HepG2 (cell line): Measurements from ENCODE around the gene CDC34. TPM values are rescaled to one million over a fixed set of nuclear protein-coding genes. Genes with fewer than 3 reads are reported as not detected.

Experiments
- ATF2 ChIP-seq: sonication (generic); formaldehyde crosslinking; IDR thresholded peaks from 2 replicates; pipeline ENCODE4 v1.4.0; 2020; ENCODE audit warnings: missing genetic modification reagents
- CBFB ChIP-seq: sonication (generic); formaldehyde crosslinking; IDR thresholded peaks from 2 replicates; pipeline ENCODE4 v1.4.0; 2020; ENCODE audit warnings: missing genetic modification reagents
- CREB3 ChIP-seq: sonication (generic); formaldehyde crosslinking; IDR thresholded peaks from 2 replicates; pipeline ENCODE4 v1.5.0; 2020; ENCODE audit warnings: missing genetic modification reagents
- EHMT2 ChIP-seq: fragments of 200-600 bp; sonication (generic); IDR thresholded peaks from 2 replicates; pipeline ENCODE4 v1.7.0; 2017; ENCODE audit warnings: antibody characterized with exemption, low read depth, low read length, borderline replicate concordance
- MIER2 ChIP-seq: IDR thresholded peaks from 2 replicates; pipeline ENCODE4 v1.6.1; 2016; ENCODE audit warnings: missing biosample characterization, missing genetic modification reagents
- PHF8 ChIP-seq: sonication (generic); formaldehyde crosslinking; IDR thresholded peaks from 2 replicates; pipeline ENCODE4 v1.5.0; 2020; ENCODE audit warnings: missing genetic modification reagents
- RARA ChIP-seq: IDR thresholded peaks from 2 replicates; pipeline ENCODE4 v1.6.1; 2016; ENCODE audit warnings: missing genetic modification reagents, missing compliant biosample characterization
- ZFX ChIP-seq: sonication (generic); formaldehyde crosslinking; IDR thresholded peaks from 2 replicates; pipeline ENCODE4 v1.4.0; 2020; ENCODE audit warnings: mild to moderate bottlenecking, low read depth, missing genetic modification reagents, moderate library complexity
- ZNF207 ChIP-seq: fragments of 450-650 bp; IDR thresholded peaks from 2 replicates; pipeline ENCODE4 v1.6.1; 2016; ENCODE audit warnings: antibody characterized with exemption, borderline replicate concordance
- ZNF556 ChIP-seq: sonication (generic); formaldehyde crosslinking; IDR thresholded peaks from 2 replicates; pipeline ENCODE4 v1.4.0; 2020; ENCODE audit warnings: mild to moderate bottlenecking, missing genetic modification reagents, borderline replicate concordance
- ZNF564 ChIP-seq: sonication (generic); formaldehyde crosslinking; IDR thresholded peaks from 2 replicates; pipeline ENCODE4 v1.8.1; 2023; ENCODE audit warnings: mild to moderate bottlenecking, missing genetic modification reagents
- ZNF841 ChIP-seq: sonication (generic); formaldehyde crosslinking; IDR thresholded peaks from 2 replicates; pipeline ENCODE4 v1.8.1; 2023; ENCODE audit warnings: missing genetic modification reagents, borderline replicate concordance
- ZNF878 ChIP-seq: sonication (generic); formaldehyde crosslinking; IDR thresholded peaks from 2 replicates; pipeline ENCODE4 v1.8.1; 2023; ENCODE audit warnings: mild to moderate bottlenecking, missing genetic modification reagents, moderate library complexity
- ZSCAN20 ChIP-seq: sonication (generic); formaldehyde crosslinking; IDR thresholded peaks from 2 replicates; pipeline ENCODE4 v1.4.0; 2020; ENCODE audit warnings: missing genetic modification reagents, mild to moderate bottlenecking, borderline replicate concordance
- polyA plus RNA-seq, 8 experiments: library from polyadenylated mRNA; depleted of rRNA in 3 of 8; stranded (reverse) in 7 of 8; unstranded in 1 of 8; fragments of >200 nt; fragmentation: Illumina TruSeq in 4 of 8; extraction: Trizol in 4 of 8; gene quantifications; 2 replicates each; pipeline versions ENCODE4 v1.2.1 to v1.2.3, GENCODE V29; 2011 to 2016; ENCODE audit warnings: low read depth in 4 of 8, missing spikeins in 1 of 8, mixed read lengths in 1 of 8; ENCODE audit not compliant: insufficient read depth in 1 of 8
- total RNA-seq, 5 experiments: library from RNA; depleted of rRNA; stranded (reverse); fragments of >200 nt; fragmentation: Illumina TruSeq; extraction: Trizol; gene quantifications; 2 replicates each; pipeline ENCODE4 v1.2.3, GENCODE V29; 2016; ENCODE audit warnings: low read depth in 1 of 5
- TF ChIP-seq, protein P1 (sequence below): IDR thresholded peaks from 2 replicates; pipeline ENCODE4 v1.6.1; 2012; ENCODE audit warnings: low read length, improper control_type of control experiment
- TF ChIP-seq, protein P2 (sequence below): sonication (generic); formaldehyde crosslinking; IDR thresholded peaks from 2 replicates; pipeline ENCODE4 v1.8.0; 2022; ENCODE audit warnings: mild to moderate bottlenecking, missing genetic modification reagents
- TF ChIP-seq, protein P3 (sequence below): IDR thresholded peaks from 2 replicates; pipeline ENCODE4 v1.6.1; 2012; ENCODE audit warnings: inconsistent platforms
- TF ChIP-seq, protein P4 (sequence below): sonication (generic); formaldehyde crosslinking; IDR thresholded peaks from 2 replicates; pipeline ENCODE4 v1.4.0; 2020; ENCODE audit warnings: mild to moderate bottlenecking, low read depth, missing genetic modification reagents
- TF ChIP-seq, protein P5 (sequence below): sonication (generic); formaldehyde crosslinking; IDR thresholded peaks from 2 replicates; pipeline ENCODE4 v1.5.0; 2020; ENCODE audit warnings: missing genetic modification reagents

CDC34 gene
- total and polyA plus RNA-seq, 2 of the 13 experiments (the other 11 are each of a cell fraction or from before 2014, with no cell fraction given), result 138 to 150 TPM

GRCh38 chr19:507286-508203 lies 24.0 kb upstream of the CDC34 start, which contains the start of gene TPGS1 (continued):
- TF ChIP-seq ZNF556 (CRISPR knock-in tag) (no peak), ATF2 (CRISPR knock-in tag) (peak; percentile 13; the same call in 1 of the 2 replicates), PHF8 (CRISPR knock-in tag) (peak; percentile 95), CBFB (no peak), ZSCAN20 (peak; percentile 73; the same call in 1 of the 2 replicates), ZFX (CRISPR knock-in tag) (peak; percentile 88), ZNF878 (CRISPR knock-in tag) (no peak), MIER2 (CRISPR knock-in tag) (no peak), ZNF564 (no peak), RARA (CRISPR knock-in tag) (no peak), ZNF841 (CRISPR knock-in tag) (no peak), EHMT2 (no peak; the same call in 1 of the 2 replicates), ZNF207 (no peak), CREB3 (CRISPR knock-in tag) (peak; percentile 52; the same call in 1 of the 2 replicates)
- TF ChIP-seq, protein P1, sequence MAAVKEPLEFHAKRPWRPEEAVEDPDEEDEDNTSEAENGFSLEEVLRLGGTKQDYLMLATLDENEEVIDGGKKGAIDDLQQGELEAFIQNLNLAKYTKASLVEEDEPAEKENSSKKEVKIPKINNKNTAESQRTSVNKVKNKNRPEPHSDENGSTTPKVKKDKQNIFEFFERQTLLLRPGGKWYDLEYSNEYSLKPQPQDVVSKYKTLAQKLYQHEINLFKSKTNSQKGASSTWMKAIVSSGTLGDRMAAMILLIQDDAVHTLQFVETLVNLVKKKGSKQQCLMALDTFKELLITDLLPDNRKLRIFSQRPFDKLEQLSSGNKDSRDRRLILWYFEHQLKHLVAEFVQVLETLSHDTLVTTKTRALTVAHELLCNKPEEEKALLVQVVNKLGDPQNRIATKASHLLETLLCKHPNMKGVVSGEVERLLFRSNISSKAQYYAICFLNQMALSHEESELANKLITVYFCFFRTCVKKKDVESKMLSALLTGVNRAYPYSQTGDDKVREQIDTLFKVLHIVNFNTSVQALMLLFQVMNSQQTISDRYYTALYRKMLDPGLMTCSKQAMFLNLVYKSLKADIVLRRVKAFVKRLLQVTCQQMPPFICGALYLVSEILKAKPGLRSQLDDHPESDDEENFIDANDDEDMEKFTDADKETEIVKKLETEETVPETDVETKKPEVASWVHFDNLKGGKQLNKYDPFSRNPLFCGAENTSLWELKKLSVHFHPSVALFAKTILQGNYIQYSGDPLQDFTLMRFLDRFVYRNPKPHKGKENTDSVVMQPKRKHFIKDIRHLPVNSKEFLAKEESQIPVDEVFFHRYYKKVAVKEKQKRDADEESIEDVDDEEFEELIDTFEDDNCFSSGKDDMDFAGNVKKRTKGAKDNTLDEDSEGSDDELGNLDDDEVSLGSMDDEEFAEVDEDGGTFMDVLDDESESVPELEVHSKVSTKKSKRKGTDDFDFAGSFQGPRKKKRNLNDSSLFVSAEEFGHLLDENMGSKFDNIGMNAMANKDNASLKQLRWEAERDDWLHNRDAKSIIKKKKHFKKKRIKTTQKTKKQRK, result no peak
- TF ChIP-seq, protein P2, sequence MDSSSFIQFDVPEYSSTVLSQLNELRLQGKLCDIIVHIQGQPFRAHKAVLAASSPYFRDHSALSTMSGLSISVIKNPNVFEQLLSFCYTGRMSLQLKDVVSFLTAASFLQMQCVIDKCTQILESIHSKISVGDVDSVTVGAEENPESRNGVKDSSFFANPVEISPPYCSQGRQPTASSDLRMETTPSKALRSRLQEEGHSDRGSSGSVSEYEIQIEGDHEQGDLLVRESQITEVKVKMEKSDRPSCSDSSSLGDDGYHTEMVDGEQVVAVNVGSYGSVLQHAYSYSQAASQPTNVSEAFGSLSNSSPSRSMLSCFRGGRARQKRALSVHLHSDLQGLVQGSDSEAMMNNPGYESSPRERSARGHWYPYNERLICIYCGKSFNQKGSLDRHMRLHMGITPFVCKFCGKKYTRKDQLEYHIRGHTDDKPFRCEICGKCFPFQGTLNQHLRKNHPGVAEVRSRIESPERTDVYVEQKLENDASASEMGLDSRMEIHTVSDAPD (CRISPR knock-in tag), result peak; percentile 19; the same call in 1 of the 2 replicates
- TF ChIP-seq, protein P3, sequence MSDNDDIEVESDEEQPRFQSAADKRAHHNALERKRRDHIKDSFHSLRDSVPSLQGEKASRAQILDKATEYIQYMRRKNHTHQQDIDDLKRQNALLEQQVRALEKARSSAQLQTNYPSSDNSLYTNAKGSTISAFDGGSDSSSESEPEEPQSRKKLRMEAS, result no peak
- TF ChIP-seq, protein P4, sequence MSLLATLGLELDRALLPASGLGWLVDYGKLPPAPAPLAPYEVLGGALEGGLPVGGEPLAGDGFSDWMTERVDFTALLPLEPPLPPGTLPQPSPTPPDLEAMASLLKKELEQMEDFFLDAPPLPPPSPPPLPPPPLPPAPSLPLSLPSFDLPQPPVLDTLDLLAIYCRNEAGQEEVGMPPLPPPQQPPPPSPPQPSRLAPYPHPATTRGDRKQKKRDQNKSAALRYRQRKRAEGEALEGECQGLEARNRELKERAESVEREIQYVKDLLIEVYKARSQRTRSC (CRISPR knock-in tag), result no peak
- TF ChIP-seq, protein P5, sequence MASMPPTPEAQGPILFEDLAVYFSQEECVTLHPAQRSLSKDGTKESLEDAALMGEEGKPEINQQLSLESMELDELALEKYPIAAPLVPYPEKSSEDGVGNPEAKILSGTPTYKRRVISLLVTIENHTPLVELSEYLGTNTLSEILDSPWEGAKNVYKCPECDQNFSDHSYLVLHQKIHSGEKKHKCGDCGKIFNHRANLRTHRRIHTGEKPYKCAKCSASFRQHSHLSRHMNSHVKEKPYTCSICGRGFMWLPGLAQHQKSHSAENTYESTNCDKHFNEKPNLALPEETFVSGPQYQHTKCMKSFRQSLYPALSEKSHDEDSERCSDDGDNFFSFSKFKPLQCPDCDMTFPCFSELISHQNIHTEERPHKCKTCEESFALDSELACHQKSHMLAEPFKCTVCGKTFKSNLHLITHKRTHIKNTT (CRISPR knock-in tag), result no peak
